ENCODE data around the gene ZFPM1. TPM values are rescaled to one million over a fixed set of nuclear protein-coding genes. Genes with fewer than 3 reads are reported as not detected.

ZFPM1 gene
- total RNA-seq, 2 experiments from 2014 or later = 2.1 to 14.2 TPM

- no TSS peak for BruUV-seq (replicated peaks)
- no peak overlapping the region for H3K4me2 ChIP-seq (ENCODE audit: low read length)
- intact Hi-C loops (cut with micrococcal nuclease; ENCODE audit: unreplicated experiment) = no loop called here
Measured at GRCh38 chr16:88434746-88435145, 18.3 kb upstream of the ZFPM1 start.

GRCh38 chr16:88435437-88436355 is 17.4 kb upstream of the ZFPM1 start:
- H3K4me1 ChIP-seq (ENCODE audit: insufficient read depth, low read length, poor library complexity, severe bottlenecking) = no peaks in the 10 kb centered on the region
- no peaks in the 10 kb centered on the region for H4K20me1 ChIP-seq (ENCODE audit: insufficient read depth, low read length)
- H2AFZ ChIP-seq (ENCODE audit: low read length) = no peak overlapping the region
- DNase-seq (ENCODE audit: low spot score) = no peak
- no peak overlapping the region for H3K4me2 ChIP-seq (ENCODE audit: low read length)
- POLR2A ChIA-PET = no interaction called here
- H3K9me2 ChIP-seq (ENCODE audit: insufficient read depth, low read length) = no peaks in the 10 kb centered on the region
- H3K27ac ChIP-seq (ENCODE audit: low read depth, low read length, poor library complexity, severe bottlenecking) = no peak overlapping the region
- H3K36me3 ChIP-seq (ENCODE audit: insufficient read depth, low read length) = no peaks in the 10 kb centered on the region
- TF ChIP-seq EZH2phosphoT487 (IDR thresholded peaks at IDR 0.05; ENCODE audit: borderline replicate concordance, low read depth, low read length) (no peak), CTCF (conservative IDR thresholded peaks at IDR 0.05; ENCODE audit: low read length) (no peak)
- CTCF ChIA-PET (ENCODE audit: unreplicated experiment) = no interaction called here
- no peak overlapping the region for H3K4me3 ChIP-seq (ENCODE audit: low read depth, low read length, poor library complexity, severe bottlenecking)
- no peaks in the 10 kb centered on the region for H3K79me2 ChIP-seq (ENCODE audit: insufficient read depth, low read depth, low read length)
- H3K9me3 ChIP-seq (ENCODE audit: low read length) = no peaks in the 10 kb centered on the region
- BruUV-seq (replicated peaks) = no TSS peak
- intact Hi-C loops (cut with micrococcal nuclease; ENCODE audit: unreplicated experiment) = no loop called here

More at GRCh38 chr16:88434746-88435145, 18.3 kb upstream of the ZFPM1 start:
- TF ChIP-seq CTCF (conservative IDR thresholded peaks at IDR 0.05; ENCODE audit: low read length) (no peak), EZH2phosphoT487 (IDR thresholded peaks at IDR 0.05; ENCODE audit: borderline replicate concordance, low read depth, low read length) (no peak)
- H2AFZ ChIP-seq (ENCODE audit: low read length) = no peak overlapping the region
- no peaks in the 10 kb centered on the region for H3K4me1 ChIP-seq (ENCODE audit: insufficient read depth, low read length, poor library complexity, severe bottlenecking)
- no peaks in the 10 kb centered on the region for H3K36me3 ChIP-seq (ENCODE audit: insufficient read depth, low read length)
- H3K79me2 ChIP-seq (ENCODE audit: insufficient read depth, low read depth, low read length) = no peaks in the 10 kb centered on the region
- DNase-seq (ENCODE audit: low spot score) = no peak
- ChIA-PET POLR2A (no interaction called here), CTCF (ENCODE audit: unreplicated experiment) (no interaction called here)
- no peaks in the 10 kb centered on the region for H3K9me2 ChIP-seq (ENCODE audit: insufficient read depth, low read length)
- H3K4me3 ChIP-seq (ENCODE audit: low read depth, low read length, poor library complexity, severe bottlenecking) = no peak overlapping the region
- no peaks in the 10 kb centered on the region for H4K20me1 ChIP-seq (ENCODE audit: insufficient read depth, low read length)
- H3K27ac ChIP-seq (ENCODE audit: low read depth, low read length, poor library complexity, severe bottlenecking) = no peak overlapping the region
- H3K9me3 ChIP-seq (ENCODE audit: low read length) = no peaks in the 10 kb centered on the region

GRCh38 chr16:88436796-88437195 is 16.3 kb upstream of the ZFPM1 start:
- ChIA-PET CTCF (ENCODE audit: unreplicated experiment) (interaction anchor here (0.9 kb wide), 1 partner anchor 113 kb away, joined by 3 read pairs; no protein-coding TSS in a partner anchor), POLR2A (no interaction called here)
- no TSS peak for BruUV-seq (replicated peaks)
- no peaks in the 10 kb centered on the region for H4K20me1 ChIP-seq (ENCODE audit: insufficient read depth, low read length)
- H3K36me3 ChIP-seq (ENCODE audit: insufficient read depth, low read length) = no peaks in the 10 kb centered on the region
- no peaks in the 10 kb centered on the region for H3K79me2 ChIP-seq (ENCODE audit: insufficient read depth, low read depth, low read length)
- intact Hi-C loops (cut with micrococcal nuclease; ENCODE audit: unreplicated experiment) = no loop called here
- H3K4me2 ChIP-seq (ENCODE audit: low read length) = no peak overlapping the region
- no peak overlapping the region for H3K27ac ChIP-seq (ENCODE audit: low read depth, low read length, poor library complexity, severe bottlenecking)
- H3K9me3 ChIP-seq (ENCODE audit: low read length) = no peaks in the 10 kb centered on the region
- no peaks in the 10 kb centered on the region for H3K9me2 ChIP-seq (ENCODE audit: insufficient read depth, low read length)
- DNase-seq (ENCODE audit: low spot score) = no peak
- no peak for TF ChIP-seq CTCF (conservative IDR thresholded peaks at IDR 0.05; ENCODE audit: low read length)
- TF ChIP-seq EZH2phosphoT487 (IDR thresholded peaks at IDR 0.05; ENCODE audit: borderline replicate concordance, low read depth, low read length) = no peak
- H2AFZ ChIP-seq (ENCODE audit: low read length) = no peak overlapping the region
- H3K4me1 ChIP-seq (ENCODE audit: insufficient read depth, low read length, poor library complexity, severe bottlenecking) = no peaks in the 10 kb centered on the region
- H3K4me3 ChIP-seq (ENCODE audit: low read depth, low read length, poor library complexity, severe bottlenecking) = no peak overlapping the region

All from OCI-LY7 (cell line).